HG03064 (cell line): ENCODE results near the gene HNRNPUL2.
A peak's percentile ranks its signal among the peaks of the same experiment; 100 is the strongest.
"Not testable (repeated sequence)": the region's sequence is repeated elsewhere in the genome, so short reads cannot be mapped to it uniquely, and the experiment has no call there.

Experiments
- ATAC-seq: cut with Tn5 transposase; IDR thresholded peaks from one replicate; pipeline ENCODE4 v1.9.1; 2021; ENCODE audit warnings: low read depth; ENCODE audit not compliant: unreplicated experiment

The HNRNPUL2 gene

DNA sequence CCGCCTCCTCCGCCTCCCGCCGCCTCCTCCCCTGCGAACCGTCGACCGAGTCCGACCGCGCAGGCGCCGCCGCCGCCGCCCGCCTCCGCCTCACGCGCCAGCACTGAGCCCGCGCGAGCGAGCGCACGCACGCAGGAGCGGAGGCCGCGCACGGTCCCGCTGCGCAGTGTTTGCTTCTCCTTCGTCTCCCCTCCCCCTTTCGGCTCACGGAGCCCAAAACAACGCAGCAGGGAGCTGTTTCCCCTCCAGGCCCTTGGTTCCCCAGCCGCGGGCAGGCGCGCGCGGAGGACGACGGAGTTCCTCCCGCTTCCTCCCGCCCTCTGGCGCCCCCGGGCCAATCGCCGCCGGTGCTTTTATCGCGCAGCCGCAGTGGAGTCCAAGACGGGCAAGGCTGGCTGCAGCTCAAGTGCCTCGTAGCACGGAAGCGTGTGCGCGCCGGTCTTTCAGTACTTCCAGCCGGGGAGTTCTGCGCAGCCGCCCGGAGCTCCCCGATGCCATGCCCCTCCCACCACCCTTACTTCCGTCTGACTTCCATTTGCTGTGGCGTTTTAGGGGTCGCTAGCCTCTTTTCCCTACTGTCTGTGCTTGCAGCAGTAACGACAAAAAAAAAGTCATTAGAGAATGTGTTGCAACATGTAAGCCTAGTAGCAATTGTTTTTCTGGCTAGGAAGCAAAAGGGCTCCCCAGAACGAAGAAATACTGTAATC lies at the start of gene HNRNPUL2:
TSS of gene HNRNPUL2 (minus strand) at position 293 of the 707 bp plus-strand sequence. CDS start 301 bp downstream, outside the sequence.
- peak; percentile 69 for ATAC-seq

DNA sequence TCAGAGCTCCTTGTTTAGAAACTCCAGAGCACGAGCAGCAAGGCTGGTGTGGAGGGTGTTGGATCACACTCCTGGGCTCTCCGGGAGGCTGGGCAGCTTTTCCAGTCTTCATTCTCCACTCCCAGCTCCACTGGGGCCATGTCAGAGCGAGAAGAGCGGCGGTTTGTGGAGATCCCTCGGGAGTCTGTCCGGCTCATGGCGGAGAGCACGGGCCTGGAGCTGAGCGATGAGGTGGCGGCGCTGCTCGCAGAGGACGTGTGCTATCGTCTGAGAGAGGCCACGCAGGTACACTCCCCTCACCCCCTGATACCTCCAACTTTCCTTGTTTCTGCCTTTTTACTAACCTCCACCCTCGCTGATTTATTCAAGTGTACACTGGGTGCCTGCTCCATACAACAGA lies 48.4 kb upstream of the HNRNPUL2 start:
- no peak for ATAC-seq

DNA sequence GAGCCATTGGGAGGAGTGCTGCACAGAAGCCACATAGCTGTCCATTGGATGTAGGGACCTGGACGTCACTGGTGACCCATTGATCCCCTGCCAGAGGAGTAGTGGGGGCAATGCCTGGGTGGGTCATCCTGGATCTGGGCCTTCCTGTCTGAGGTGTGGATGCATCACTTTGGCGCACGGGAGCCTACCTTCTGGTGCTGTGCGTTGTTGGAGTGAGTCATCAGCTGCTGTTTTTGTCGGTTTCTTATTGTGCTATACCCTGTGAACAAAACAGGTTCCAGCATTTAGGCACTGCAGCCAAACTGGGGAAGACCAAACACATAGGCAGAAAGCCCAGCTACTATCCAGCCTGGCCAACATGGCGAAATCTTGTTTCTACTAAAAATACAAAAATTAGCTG lies 47.1 kb upstream of the HNRNPUL2 start:
- no peak for ATAC-seq

DNA sequence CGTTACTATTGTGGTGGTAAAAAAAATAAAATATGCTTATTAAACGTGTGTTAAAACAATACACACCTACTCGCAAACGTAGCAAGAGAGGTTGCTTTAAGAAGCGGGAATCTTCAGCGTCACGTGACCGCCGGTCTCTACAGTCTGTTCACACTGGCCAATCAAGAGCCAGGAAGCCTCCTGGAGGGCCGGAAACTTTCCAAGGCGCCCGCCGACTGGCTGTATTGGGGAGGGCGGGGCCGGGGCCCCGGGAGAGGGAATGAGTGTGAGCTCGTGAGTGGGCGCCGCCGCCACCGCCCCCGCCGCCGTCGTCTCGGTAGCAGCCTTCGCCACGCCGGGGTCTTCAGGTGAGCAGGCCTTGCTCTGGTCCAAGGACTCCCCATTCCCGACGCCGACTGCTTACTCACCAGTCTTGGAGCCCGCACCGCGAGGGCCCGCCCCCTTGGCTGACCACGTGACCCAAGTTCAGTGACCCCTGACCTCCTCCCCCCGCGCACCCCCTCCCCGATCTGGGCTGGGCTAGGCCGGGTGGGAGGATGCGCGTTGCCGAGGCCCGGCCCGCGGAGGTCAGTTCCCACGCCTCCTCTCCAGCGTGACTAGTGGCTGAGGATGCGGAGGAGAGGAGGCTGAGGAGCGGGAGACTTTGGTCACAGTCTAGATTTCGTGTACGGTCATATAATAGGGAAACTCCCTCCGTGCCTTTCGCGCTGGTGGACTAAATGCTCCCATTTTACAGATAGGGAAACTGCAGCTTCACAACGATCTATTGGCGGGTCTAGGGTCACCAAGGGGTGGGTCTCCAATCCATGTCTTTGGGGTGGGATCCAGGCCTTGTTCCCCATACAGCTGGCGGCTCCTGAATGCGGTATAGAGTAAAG lies 44.1 kb upstream of the HNRNPUL2 start, which contains the start of gene TAF6L:
TSS of gene TAF6L (plus strand) at position 253 of the 878 bp plus-strand sequence. CDS start 4,388 bp downstream, outside the sequence.
- ATAC-seq, result peak; percentile 74

DNA sequence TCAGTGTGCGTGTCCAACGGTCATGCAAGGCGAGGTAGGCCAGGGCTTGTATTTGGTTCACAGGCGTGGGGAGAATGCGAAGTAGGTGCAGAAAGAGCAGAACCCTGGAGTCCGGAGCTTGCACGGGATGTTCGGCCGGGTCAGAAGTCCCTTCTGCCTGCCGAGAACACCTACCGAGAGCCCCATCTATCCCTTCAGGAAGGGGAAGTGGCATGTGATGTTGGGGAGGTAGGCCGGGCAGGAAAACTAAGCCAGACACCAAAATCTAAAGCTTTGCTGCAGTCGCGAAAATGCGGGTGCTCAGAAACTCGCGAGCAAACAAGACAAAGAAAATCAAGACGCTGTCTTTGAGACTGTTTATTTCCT lies 43.5 kb upstream of the HNRNPUL2 start:
- no peak for ATAC-seq

DNA sequence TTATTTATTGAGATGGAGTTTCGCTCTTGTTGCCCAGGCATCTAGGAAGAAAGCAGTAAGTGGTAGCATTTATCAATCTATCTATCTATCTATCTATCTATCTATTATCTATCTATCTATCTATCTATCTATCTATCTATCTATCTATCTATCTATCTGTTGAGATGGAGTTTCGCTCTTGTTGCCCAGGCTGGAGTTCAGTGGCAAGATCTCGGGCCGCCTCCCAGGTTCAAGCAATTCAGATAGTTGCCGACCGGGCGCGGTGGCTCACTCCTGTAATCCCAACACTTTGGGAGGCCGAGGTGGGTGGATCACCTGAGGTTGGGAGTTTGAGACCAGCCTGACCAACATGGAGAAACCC lies 33.6 kb upstream of the HNRNPUL2 start:
- ATAC-seq, result not testable (repeated sequence)

DNA sequence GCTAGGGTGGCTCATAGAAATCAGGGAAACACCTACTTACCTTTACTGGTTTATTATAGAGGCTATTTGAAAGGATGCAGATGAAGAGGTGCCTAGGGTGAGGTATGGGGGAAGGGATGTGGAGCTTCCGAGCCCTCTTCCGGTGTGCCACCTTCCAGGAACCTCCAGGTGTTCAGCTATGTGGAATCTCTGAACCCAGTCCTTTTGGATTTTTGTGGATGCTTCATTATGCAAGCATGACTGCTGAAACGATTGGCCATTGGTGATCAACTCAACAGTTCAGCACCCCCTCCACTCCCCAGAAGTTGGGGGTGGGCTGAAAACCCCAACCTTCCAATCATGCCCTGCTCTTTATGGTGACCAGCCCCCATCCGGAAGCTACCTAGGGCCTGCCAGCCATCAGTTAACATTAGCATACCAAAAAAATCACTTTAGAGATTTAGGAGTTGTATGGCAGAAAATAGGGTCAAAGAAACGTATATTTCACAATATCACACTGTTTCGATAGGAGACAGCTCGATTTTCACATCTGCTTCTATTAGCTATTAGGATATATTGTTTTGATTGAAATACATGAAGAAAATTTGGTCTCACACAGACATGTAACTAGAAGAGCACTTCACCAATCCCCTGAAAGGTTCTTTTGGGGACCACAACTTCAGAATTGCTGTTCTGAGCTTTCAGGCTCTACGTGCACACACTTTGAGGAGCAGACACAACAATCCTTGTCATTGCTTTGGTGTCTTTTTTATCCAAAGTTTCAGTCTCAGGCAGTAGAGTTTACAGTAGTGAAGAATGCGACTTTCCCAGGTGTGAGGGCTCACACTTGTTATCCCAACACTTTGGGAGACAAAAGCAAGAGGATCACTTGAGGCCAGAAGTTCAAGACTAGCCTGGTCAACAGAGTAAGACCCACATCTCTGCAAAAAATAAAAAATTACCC lies 30.9 kb upstream of the HNRNPUL2 start:
- ATAC-seq, result no peak

DNA sequence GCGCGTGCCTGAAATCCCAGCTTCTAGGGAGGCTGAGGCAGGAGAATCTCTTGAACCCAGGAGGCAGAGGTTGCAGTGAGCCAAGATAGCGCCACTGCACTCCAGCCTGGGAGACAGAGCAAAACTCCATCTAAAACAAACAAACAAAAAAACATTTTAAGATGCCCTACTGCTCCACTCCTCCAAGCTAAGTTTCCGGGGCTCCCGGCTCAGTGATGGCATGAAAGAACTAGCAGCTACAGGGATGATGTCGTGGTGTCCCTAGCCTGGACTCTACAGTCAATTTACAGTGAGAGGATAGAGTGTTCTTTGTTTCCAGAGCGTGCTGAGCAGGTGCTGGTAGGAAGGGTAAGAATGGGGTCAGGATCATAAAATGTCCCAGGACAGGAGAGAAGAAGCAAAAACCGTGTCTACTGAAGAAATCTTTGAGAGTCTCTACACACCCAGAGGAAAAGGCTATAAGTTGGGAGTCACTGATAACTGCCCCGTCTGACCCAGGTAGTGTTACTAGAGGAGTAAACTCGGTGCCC lies 27.9 kb upstream of the HNRNPUL2 start:
- ATAC-seq, result no peak

DNA sequence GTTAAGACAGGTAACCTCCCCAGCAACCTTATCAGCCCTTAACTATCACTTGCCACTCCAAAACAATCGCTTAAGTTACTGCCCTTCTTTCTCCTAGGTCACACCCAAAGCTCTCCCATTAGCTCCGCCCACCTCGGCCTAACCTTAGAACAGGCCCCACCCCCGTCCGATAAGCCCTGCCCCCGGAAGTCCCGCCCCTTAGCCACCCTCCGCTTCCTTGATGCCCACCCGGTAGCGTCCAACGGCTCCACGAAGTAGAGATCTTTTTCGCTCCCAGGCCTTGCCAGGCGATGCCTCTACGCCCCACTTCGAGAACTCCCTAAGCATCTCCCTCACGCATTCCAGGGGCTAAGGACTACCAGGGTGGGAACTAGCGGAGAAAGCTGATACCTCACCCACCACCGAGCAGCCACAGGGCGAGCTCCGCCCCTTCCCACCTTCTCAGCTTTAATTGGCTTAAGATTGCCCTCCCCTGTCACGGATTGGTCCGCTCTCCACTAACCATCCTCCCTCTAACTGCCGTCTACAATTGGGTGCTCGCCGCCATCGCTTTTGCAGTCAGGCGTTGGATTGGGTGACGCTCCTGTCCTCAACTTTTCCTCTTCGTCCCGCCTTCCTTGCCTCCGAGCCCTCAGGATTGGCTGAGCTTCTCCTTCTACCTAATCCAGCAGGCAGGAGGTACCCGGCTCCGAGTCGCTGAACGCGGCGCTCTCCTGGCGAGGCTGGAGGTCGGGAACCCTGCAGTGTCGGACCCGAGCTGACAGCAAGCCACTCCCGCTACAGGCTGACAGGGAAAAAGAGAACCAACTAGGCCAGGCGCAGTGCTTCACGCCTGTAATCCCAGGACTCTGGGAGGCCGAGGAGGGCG lies 26.7 kb upstream of the HNRNPUL2 start, which contains the start of gene ZBTB3:
TSS of gene ZBTB3 (minus strand) at position 425 of the 868 bp plus-strand sequence. CDS start 496 bp downstream, outside the sequence.
- peak; percentile 96 for ATAC-seq

DNA sequence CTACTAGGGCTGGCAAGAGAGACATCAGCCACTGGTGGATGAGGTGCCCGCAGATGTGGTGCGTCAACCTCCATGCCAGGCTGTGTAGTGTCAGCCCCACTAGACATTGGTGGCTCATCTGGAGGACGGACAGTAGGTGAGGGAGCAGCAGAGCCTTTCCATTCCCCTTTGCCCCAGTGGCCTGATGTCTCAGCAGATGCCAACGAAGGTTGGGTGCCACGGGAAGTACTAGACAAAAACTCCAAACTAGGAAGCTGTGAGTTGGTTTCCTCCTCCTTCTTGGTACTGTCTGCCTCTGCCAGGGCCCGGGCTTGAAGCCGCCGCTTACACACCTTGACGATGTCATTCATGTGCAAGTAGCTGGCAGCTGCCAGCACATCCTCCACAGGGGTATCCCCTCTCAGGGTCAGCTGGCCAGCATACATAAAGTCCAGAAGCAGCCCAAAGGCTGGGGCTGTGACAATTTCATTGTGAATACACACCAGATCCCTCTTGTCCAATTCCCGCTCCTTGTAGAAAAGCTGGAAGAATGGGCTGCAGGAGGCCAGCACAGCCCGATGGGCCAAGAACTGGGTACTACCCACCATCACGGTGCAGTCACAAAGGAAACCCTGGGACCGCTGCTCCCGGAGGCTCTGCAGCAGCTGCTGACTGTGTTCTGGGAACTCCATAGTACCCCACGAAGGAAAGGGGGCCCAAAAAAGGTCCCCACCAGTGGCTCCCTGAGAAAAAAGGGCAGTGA lies 25.9 kb upstream of the HNRNPUL2 start:
- peak; percentile 5 for ATAC-seq

DNA sequence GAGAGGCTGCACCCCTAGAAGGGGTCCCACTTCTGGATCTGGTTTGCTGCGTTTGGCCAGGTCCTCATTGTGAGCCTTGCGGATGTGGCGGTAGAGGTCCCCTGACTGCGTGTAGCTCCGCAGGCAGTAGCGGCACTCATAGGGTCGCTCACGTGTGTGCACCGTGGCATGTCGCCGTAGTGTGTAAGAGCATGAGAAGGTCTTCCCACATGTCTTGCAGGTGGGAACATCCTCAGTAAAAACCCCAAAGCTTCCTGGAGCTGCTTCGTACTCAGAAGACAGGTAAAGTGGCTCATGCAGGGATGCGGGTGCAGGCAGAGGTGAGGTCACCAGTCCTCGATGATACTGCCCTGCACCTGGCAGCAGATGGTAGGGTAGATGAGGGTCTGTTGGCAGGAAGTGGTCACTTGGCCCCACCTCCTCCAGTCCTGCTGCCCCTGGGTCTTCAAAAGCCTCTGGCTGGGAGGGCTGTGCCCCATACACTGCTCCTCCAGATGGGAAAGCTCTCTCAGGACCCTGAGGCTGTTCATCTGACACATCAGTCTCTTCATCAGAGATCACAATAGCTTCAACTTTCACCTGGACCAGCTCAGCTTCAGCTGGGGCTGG lies 25.0 kb upstream of the HNRNPUL2 start:
- no peak for ATAC-seq

DNA sequence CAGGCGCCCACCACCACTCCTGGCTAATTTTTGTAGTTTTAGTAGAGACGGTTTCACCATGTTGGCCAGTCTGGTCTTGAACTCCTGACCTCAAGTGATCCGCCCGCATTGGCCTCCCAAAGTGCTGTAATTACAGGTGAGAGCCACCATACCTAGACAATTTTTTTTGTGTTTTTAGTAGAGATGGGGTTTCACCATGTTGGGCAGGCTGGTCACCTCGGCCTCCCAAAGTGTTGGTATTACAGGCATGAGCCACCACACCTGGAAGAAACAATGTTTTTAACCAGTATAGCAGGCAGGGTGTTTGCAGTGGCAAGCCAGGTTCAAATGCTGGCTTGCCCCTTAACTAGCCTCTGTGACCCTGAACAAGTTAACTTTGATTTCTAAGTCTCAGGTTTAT lies 22.7 kb upstream of the HNRNPUL2 start:
- not testable (repeated sequence) for ATAC-seq

DNA sequence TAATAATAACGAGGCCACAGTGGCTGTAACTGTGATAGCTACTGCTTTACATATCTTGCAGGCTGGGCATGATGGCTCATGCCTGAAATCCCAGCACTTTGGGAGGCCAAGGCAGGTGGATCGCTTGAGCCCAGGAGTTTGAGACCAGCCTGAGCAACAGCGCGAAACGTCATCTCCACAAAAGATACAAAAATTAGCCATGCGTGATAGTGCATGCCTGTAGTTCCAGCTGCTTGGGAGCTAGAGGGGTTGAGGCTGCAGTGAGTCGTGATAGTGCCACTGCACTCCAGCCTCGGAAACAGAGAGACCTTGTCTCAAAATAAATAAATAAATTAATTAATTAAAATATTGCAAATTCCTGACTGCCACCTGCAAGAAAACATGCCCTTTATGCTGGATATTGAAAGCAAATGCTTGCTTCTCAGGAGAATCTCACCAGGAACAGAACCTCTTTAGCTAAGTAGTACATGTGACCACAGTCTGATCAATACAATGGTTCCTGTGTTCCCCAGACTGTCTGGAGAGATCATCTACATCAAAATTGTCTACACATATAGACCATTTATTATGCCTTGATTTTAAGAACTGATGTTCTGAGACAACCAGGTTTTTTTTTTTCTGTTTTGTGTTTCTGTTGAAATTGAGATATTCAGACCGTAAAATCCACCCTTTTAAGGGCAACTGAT lies 20.4 kb upstream of the HNRNPUL2 start:
- no peak for ATAC-seq

DNA sequence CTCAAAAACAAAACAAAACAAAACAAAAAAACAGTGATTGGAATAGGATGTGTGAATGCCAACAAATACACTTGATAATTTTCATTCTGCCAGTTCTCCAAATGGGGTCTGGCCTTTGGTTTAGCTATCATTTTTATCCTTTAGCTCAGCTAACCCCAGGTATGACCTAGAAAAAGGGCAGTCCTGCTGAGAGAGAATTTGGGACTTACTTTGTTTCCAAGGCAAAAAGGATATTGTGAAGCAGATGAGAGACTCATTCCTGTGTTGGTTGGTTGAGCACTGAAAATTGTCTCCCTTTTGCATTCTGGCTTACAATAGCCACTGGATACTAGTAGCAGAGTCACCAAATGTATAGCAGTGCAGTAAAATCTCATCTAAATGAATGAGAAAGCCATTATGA lies 9.9 kb upstream of the HNRNPUL2 start:
- ATAC-seq, result no peak

DNA sequence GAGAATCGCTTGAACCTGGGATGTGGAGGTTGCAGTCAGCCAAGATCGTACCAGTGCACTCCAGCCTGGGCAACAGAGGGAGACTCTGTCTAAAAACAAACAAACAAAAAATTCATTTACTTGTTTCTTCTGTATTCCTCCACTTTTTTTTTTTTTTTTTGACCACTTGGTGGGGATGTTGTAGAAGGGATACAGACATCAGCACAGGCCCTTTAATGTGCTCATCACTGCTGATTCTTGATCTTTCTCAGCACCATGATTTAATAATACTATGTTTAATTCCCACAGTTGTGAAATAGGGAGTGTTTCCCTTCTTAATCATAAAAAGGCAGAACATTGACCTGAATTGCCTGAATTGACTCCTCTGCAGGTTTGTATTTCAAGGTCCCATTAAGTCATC lies 5.6 kb upstream of the HNRNPUL2 start:
- ATAC-seq, result no peak

DNA sequence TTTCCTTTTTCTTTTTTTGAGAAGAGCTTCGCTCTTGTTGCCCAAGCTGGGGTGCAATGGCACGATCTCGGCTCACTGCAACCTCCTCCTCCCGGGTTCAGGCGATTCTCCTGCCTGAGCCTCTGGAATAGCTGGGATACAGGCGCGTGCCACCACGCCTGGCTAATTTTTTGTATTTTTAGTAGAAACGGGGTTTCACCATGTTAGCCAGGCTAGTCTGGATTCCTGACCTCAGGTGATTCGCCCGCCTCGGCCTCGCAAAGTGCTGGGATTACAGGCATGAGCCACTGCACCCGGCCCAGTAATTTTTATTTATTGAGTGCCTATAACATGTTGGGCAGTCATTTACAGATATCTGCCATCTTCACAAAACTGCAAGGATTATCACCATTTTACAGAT lies 2.8 kb upstream of the HNRNPUL2 start:
- not testable (repeated sequence) for ATAC-seq

DNA sequence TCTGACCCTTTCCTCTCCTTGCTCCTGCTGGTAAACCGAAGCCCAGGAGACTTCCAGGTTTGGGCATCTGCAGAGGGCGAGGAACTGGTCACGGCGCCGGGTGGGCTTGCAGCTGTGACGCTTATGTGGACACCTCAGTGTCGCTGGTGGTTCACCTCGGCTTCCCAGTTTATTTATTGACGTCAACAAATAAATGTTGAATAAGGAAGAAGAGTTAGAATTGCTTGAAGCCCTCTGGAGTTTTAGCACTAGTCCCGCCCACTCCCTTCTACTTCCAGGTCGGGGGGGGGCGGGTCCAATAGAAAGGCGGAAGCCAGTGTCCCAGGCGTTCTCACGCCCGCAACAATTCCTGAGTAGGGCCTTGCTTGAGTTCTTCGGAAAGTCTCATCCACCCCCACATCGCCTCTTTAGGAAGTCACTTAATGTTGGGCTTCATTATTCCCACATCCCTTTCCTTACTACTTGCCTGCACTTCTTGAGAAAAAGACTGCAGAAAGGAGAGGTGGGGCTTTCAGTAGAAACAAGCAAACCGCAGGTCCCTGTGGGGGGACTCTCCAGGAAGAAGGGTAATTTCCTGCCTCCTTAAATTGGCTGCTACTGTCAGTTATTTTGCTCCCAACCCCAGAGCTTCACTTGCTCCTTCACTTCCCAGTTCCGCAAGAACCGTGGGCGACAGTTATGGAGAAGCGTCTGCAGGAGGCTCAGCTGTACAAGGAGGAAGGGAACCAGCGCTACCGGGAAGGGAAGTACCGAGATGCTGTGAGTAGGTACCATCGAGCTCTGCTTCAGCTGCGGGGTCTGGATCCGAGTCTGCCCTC lies 1.1 kb upstream of the HNRNPUL2 start, which contains the start of gene TTC9C:
TSS of gene TTC9C (plus strand) at position 316 of the 818 bp plus-strand sequence. CDS start at position 679, 363 bp downstream.
- peak; percentile 18 for ATAC-seq
